HG02642 (cell line): ENCODE results near the gene RPL29.

Experiments used
- ATAC-seq: cut with Tn5 transposase; IDR thresholded peaks from one replicate; pipeline ENCODE4 v1.9.1; 2021; ENCODE audit warnings: mild to moderate bottlenecking; ENCODE audit not compliant: unreplicated experiment, poor library complexity

Gene RPL29

DNA sequence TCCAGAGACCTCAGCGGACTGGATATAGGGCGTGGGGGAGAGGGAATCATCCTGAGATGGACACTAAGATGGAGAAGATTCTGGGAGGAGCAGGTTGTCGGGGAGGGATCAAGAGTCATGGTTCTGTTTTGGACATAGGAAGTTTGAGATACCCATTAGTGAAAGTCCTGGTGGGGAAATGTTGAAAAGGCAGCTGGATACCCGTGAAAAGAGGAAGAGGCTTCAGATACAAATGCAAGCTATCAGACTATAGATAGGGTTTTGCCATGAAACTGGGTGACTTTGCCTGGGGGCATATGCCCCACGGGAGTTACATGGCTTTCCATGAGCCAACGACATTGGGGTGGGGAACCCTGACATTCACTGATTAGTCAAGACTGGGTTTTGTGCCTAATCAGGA is 41.6 kb downstream of the RPL29 start:
- no peak for ATAC-seq

DNA sequence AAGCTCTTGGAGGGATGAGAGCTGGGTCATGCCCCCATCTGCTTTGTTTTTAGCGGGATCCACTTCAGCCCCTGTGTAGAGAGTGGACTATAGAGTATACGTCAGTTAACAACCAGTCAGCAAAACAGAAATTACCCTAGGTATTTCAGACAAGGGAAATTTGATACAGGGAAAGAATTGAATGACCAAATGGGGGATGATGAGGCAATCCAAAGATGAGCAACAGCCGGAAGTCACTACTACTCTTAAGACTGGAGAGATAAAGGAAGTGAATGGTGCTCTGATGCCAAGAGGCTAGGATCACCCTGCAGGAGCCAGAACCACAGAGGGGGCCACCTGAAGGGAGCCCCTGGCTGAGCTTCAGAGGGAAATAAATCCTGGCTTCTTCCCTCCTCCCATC is 42.2 kb downstream of the RPL29 start:
- ATAC-seq = no peak

DNA sequence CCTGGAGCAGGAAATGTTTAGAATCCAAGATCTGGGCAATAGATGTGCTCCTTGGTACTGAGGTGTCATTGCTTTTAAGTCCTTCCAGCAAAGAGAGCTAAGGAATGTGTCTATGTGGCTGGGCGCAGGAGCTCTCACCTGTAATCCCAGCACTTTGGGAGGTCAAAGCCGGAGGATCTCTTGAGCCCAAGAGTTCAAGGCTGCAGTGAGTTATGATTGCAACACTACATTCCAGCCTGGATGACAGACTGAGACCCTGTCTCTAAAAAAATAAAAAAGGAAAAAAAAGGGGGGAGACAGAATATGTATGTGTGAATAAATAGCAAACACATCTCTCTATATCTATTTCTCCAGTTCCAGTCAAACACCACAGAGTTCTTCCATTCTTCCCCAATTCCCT is 44.8 kb downstream of the RPL29 start:
- ATAC-seq = no peak

GRCh38 chr3:51949121-51949520 is 46.6 kb downstream of the RPL29 start:
- ATAC-seq = no peak

GRCh38 chr3:51948016-51948580 is 47.6 kb downstream of the RPL29 start:
- no peak for ATAC-seq

DNA sequence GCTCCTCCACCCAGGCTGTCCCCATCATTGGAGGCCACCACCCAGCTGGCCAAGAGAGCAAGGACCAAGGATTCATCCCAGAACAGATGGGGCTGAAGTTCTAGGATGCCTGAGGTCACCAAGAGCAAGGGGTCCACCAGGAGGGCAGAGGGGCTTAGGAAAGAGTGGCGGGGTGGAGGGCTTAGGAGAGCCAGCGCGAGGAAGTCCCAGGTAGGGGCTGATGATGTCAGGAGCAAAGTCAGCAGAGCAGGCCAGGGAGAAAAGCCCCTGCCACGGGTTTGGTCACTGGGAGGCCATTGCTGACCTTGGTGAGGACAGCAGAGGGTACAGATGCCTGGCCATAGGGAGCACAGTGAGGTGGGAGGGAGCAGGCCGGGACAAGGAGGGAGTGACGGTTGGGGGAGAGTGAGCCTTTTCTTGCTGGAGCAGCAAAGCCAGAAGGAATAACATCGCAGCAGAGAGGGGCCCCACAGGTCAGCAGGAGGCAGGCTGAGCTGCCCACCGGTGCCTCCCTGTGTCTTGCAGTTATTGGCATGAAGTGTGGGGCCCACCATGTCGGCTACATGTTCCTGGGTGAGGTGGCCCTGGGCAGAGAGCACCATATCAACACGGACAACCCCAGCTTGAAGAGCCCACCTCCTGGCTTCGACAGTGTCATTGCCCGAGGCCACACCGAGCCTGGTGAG is 48.3 kb downstream of the RPL29 start:
- no peak for ATAC-seq

- ATAC-seq = no peak
These were observed 48.9 kb downstream of the RPL29 start for GRCh38 chr3:51946796-51947195.

DNA sequence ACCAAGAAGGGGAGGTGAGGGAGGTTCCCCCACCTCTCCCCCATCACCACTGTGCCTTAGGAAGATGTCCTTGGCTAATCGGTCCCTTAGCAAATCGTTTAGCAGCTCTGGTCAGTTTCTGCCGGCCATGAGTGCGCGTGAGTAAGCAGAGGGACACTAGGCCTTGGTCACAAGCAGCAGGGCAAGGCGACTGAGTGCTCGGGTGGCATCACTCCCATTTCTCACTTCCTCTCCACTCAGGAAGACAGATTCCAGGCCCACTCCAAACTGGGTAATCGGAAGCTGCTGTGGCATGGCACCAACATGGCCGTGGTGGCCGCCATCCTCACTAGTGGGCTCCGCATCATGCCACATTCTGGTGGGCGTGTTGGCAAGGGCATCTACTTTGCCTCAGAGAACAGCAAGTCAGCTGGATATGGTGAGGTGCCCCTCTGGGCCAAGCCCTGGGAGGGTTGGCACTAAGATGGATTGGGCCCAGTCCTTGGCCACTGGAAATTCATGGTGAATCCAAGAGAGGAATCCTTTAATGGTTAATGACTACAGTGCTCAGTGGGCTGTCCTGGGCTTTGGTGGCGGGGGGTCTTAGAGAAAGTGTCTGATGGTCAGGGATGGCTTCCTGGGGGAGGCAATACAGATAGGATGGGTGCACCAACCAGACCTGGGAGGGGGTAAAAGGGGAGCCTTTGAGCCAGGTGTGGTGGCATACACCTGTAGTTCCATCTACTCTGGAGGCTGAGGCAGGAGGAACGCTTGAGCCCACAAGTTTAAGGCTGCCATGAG is 49.6 kb downstream of the RPL29 start:
- ATAC-seq = no peak

GRCh38 chr3:51945031-51945840 is 50.5 kb downstream of the RPL29 start:
- no peak for ATAC-seq

GRCh38 chr3:51944451-51945021 is 51.2 kb downstream of the RPL29 start:
- no peak for ATAC-seq
